HFF-Myc (cell line): Measurements from ENCODE around the gene LMAN1.

ENCODE experiments used
- DNase-seq: peaks from one replicate; pipeline ENCODE4 v3.0.0-alpha.2; 2011; ENCODE audit warnings: low read depth; ENCODE audit errors: extremely low read depth
- H3K4me3 ChIP-seq: replicated peaks from 2 replicates; pipeline ENCODE4 v1.5.1; 2011; ENCODE audit warnings: low read depth, mild to moderate bottlenecking, control low read depth, low read length
- TF ChIP-seq, protein P1 (sequence below): IDR thresholded peaks from 2 replicates; pipeline ENCODE4 v1.5.1; 2012; ENCODE audit warnings: mild to moderate bottlenecking, low read depth, low read length, control low read depth; ENCODE audit errors: missing control alignments

Gene LMAN1

DNA sequence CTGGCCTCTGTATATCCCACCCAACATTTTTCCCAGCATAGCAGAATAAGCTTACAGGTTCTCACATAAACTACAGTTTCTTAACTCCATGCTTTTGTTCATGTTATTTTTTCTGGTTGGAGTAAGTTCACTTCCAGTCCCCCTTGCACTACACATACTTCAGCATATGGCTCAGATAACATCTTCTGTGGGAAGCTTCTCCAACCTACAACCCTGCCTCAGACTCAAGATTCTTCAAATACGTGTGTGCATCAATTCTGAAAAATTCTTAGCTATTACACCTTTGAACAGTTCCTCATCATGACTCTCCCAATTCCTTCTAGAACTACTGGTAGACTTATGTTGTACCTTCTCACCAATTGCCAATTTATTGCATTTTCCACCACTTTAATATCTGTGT is 33.1 kb downstream of the LMAN1 start:
- TF ChIP-seq, protein P1, sequence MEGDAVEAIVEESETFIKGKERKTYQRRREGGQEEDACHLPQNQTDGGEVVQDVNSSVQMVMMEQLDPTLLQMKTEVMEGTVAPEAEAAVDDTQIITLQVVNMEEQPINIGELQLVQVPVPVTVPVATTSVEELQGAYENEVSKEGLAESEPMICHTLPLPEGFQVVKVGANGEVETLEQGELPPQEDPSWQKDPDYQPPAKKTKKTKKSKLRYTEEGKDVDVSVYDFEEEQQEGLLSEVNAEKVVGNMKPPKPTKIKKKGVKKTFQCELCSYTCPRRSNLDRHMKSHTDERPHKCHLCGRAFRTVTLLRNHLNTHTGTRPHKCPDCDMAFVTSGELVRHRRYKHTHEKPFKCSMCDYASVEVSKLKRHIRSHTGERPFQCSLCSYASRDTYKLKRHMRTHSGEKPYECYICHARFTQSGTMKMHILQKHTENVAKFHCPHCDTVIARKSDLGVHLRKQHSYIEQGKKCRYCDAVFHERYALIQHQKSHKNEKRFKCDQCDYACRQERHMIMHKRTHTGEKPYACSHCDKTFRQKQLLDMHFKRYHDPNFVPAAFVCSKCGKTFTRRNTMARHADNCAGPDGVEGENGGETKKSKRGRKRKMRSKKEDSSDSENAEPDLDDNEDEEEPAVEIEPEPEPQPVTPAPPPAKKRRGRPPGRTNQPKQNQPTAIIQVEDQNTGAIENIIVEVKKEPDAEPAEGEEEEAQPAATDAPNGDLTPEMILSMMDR: no peak

DNA sequence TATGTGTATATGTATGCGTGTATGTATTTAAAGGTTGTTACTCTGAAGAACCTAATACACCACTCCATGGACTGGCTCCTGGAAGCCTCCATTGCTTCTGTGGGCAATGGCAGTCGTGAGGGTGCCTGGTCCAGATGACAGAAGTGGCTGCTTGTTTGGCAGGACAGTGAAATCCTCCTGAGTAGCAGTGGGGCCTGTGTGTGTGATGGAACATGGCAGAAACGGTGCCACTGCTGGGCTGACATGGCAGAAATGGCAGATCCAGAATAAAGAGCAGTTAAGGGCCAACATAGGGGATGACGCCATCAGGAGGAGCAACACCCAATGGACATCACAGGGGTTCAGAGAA is 34.5 kb downstream of the LMAN1 start:
- DNase-seq: no peak
- no peak overlapping the region for H3K4me3 ChIP-seq
- TF ChIP-seq, protein P1: no peak

More for the DNA sequence above, 33.1 kb downstream of the LMAN1 start:
- no peak overlapping the region for H3K4me3 ChIP-seq
- no peak for DNase-seq

DNA sequence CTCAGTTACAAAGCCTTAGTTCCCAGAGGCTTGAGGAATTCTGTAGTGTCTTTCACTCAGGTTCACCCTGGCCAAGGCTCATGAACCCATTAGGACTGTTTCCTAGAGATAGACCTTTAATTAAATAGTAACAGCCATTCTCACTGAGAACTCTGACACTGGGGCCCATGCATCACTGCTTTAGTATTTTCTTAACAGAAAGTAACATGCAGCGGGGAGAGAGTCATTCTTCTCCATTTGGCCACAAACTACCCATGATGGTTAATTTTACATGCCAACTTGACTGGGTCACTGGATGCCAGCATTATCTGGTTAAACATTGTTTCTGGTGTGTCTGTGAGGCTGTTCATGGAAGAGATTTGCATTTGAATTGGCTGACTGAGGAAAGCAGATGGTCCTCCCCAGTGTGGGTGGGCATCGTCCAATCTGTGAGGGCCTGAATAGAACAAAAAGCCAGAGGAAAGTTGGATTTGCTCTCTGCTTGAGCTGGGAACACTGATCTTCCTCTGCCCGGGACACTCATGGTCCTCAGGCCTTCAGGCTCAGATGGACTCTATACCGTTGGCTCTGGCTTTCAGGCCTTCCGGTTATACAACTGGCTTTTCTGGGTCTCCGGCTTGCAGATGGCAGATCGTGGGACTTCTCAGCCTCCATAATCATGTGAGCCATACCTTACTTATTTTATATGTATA is 35.0 kb downstream of the LMAN1 start:
- TF ChIP-seq, protein P1: no peak
- DNase-seq: no peak
- no peak overlapping the region for H3K4me3 ChIP-seq

DNA sequence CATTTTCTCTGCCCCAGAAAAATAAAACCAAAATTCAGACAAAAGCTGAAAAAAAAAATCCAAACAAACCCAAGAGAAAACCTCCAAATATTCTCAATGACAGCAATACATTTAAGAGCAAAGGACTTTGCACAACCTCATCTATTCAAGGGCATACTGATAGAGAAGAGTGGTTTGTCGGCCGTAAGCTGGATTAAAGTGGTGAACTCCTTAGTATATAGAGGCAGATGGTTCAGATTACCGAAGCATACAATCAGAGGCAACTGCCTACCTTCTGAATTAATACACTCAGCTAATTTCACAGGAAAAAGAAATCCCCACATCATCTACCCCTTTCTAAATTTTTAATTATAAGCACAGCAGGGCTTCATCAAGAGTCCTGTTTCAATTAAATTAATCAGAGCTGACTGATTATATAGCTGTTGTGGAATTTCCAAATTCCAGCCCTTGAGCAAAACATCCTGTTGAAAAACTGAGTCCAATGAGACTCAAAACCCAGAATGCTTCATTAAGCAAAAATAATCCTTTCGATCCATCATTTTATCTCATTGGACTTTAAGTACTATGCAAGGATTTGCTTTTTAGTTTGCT is 40.5 kb downstream of the LMAN1 start, which contains the start of gene CPLX4:
Gene CPLX4 (minus strand): TSS at position 190 of the 591 bp plus-strand sequence. CDS start 187 bp downstream, at position 3.
- no peak for DNase-seq
- TF ChIP-seq, protein P1: no peak
- H3K4me3 ChIP-seq: no peak within 1 kb of the TSS

DNA sequence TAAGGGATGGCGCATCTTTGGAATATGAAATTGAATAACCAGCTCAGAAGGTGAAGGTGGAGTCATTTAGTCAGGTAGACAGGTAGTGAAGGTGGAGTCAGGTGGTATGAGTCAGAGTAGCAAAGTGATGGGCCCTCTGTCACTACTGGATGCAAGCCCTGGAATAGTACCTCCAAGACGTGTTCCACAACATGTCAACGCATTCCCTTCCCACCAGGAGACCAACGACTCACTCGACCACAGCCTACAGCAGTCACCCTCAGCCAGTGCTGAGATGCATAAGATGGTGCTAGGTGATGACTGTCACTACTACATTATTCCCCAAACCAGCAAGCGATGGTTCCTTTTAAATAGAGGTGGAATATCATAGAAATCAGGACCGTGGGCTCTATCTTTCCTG is 47.4 kb downstream of the LMAN1 start:
- DNase-seq: no peak
- TF ChIP-seq, protein P1: no peak
- H3K4me3 ChIP-seq: no peak overlapping the region

DNA sequence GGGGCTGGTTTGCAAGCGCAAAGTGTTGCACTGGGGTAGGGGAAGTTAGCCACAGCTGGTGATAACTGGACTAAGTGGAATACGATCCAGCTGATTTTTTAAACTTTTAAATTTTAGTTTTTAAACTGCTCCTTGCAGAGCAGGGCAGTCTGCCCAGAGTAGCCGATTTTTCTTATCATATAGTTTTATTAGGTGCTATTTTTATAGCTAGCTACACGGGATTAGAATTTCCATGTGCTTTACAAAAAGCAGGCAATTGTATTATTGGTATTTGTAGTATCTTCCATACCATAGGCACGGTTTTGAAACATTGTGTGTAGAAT is 50.2 kb downstream of the LMAN1 start:
- DNase-seq: no peak
- H3K4me3 ChIP-seq: peak overlapping the region; percentile 28
- TF ChIP-seq, protein P1: no peak
